ENCODE measurements around the gene C1QTNF1. TPM values are rescaled to one million over a fixed set of nuclear protein-coding genes. Genes with fewer than 3 reads are reported as not detected.

C1QTNF1 gene
- total RNA-seq, 4 donors from 2014 or later: 15.7 to 38.1 (median 23.5) TPM

GRCh38 chr17:79088247-79088996 is 64.5 kb downstream of the C1QTNF1 start:
- H3K27ac ChIP-seq: no peak overlapping the region
- peaks cover 14% of the 10 kb centered on the region for H3K4me1 ChIP-seq
- peaks cover 38% of the 10 kb centered on the region for H3K36me3 ChIP-seq
- no peaks in the 10 kb centered on the region for H3K9me3 ChIP-seq
- peaks cover 27% of the 10 kb centered on the region for H3K27me3 ChIP-seq
- DNase-seq (ENCODE audit: low spot score in 2 of 2): no peak
- no peak overlapping the region for H3K4me3 ChIP-seq
- no peak for TF ChIP-seq POLR2A (IDR thresholded peaks at IDR 0.05)
- TF ChIP-seq EP300 (IDR thresholded peaks at IDR 0.05): no peak
- TF ChIP-seq POLR2AphosphoS5 (IDR thresholded peaks at IDR 0.05): no peak
- no peak for TF ChIP-seq CTCF (IDR thresholded peaks at IDR 0.05)
- 88% methylated on average over 20 of the region's 26 CpGs for WGBS

GRCh38 chr17:79088997-79089328 is 65.0 kb downstream of the C1QTNF1 start:
- peaks cover 32% of the 10 kb centered on the region for H3K27me3 ChIP-seq
- H3K9me3 ChIP-seq: no peaks in the 10 kb centered on the region
- WGBS: 48% methylated on average over 4 of the region's 8 CpGs
- peaks cover 33% of the 10 kb centered on the region for H3K36me3 ChIP-seq
- no peak overlapping the region for H3K27ac ChIP-seq
- no peak overlapping the region for H3K4me3 ChIP-seq
- DNase-seq (ENCODE audit: low spot score in 2 of 2): no peak
- H3K4me1 ChIP-seq: peaks cover 14% of the 10 kb centered on the region
- TF ChIP-seq CTCF (IDR thresholded peaks at IDR 0.05) (no peak), EP300 (IDR thresholded peaks at IDR 0.05) (no peak), POLR2A (IDR thresholded peaks at IDR 0.05) (no peak), POLR2AphosphoS5 (IDR thresholded peaks at IDR 0.05) (no peak)

- Histone ChIP-seq H3K4me1 (peaks cover 14% of the 10 kb centered on the region), H3K27ac (no peak overlapping the region), H3K4me3 (peak overlapping the region; percentile 5), H3K36me3 (peaks cover 24% of the 10 kb centered on the region), H3K27me3 (peaks cover 41% of the 10 kb centered on the region), H3K9me3 (no peaks in the 10 kb centered on the region)
- WGBS: 50% methylated on average over 3 of the region's 31 CpGs
- no peak for DNase-seq (ENCODE audit: low spot score in 2 of 2)
- TF ChIP-seq EP300 (IDR thresholded peaks at IDR 0.05) (no peak), POLR2A (IDR thresholded peaks at IDR 0.05) (no peak), POLR2AphosphoS5 (IDR thresholded peaks at IDR 0.05) (no peak), CTCF (IDR thresholded peaks at IDR 0.05) (no peak)
Measured at GRCh38 chr17:79089720-79090442, 65.9 kb downstream of the C1QTNF1 start.

GRCh38 chr17:79090443-79091225 is 66.7 kb downstream of the C1QTNF1 start:
- Histone ChIP-seq H3K4me1 (peaks cover 14% of the 10 kb centered on the region), H3K27ac (no peak overlapping the region), H3K36me3 (peaks cover 16% of the 10 kb centered on the region), H3K4me3 (peak overlapping the region; percentile 5), H3K9me3 (no peaks in the 10 kb centered on the region), H3K27me3 (peaks cover 49% of the 10 kb centered on the region)
- TF ChIP-seq POLR2AphosphoS5 (IDR thresholded peaks at IDR 0.05) (no peak), POLR2A (IDR thresholded peaks at IDR 0.05) (no peak), EP300 (IDR thresholded peaks at IDR 0.05) (no peak), CTCF (IDR thresholded peaks at IDR 0.05) (peak in 1 of 2 donors; percentile 32)
- 20% methylated on average over 23 of the region's 32 CpGs for WGBS
- no peak for DNase-seq (ENCODE audit: low spot score in 2 of 2)

Measured in suprapubic skin (tissue), 4 donors.